Activated CD4-positive, alpha-beta T cell treated with anti-CD3 and anti-CD28 coated beads, Interleukin-2, amount 50 U/mL, for 16 hours (primary cell): Measurements from ENCODE around the gene BTF3L4.
A peak's percentile ranks its signal among the peaks of the same experiment; 100 is the strongest.
"Not testable (repeated sequence)": the region's sequence is repeated elsewhere in the genome, so short reads cannot be mapped to it uniquely, and the experiment has no call there.

ENCODE experiments used
- DNase-seq: peaks from one replicate; pipeline ENCODE4 v3.0.0-alpha.2; 2020

The BTF3L4 gene

GRCh38 chr1:52056163-52056936 is at the start of gene BTF3L4:
Gene BTF3L4, plus strand, starts transcription at chr1:52056295. Its CDS starts 3,553 bp downstream, at chr1:52059848.
- DNase-seq, result peak; percentile 96

DNA sequence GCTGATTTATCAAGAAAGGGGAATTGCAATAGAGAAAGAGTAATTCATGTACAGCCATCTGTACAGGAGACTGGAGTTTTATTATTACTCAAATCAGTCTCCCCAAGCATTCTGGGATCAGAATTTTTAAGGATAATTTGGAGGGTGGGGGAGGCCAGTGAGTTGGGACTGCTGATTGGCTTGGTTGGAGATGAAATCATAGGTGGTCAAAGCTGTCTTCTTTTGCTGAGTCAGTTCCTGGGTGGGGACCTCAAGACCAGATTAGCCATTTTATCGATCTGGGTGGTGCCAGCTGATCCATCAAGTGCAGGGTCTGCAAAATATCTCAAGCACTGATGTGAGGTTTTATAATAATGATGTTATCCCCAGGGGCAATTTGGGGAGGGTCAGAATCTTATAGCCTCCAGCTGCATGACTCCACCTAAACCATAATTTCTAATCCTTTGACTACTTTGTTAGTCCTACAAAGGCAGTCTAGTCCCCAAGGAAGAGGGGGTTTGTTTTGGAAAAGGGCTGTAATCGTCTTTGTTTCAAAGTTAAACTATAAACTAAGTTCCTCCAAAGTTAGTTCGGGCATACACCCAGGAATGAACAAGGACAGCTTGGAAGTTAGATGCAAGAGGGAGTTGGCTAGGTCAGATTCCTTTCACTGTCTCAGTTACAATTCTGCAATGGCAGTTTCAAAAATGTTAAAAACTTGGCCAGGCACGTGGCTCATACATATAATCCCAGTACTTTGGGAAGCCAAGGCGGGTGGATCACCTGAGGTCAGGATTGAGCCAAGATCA is 48.7 kb upstream of the BTF3L4 start:
- DNase-seq, result no peak

DNA sequence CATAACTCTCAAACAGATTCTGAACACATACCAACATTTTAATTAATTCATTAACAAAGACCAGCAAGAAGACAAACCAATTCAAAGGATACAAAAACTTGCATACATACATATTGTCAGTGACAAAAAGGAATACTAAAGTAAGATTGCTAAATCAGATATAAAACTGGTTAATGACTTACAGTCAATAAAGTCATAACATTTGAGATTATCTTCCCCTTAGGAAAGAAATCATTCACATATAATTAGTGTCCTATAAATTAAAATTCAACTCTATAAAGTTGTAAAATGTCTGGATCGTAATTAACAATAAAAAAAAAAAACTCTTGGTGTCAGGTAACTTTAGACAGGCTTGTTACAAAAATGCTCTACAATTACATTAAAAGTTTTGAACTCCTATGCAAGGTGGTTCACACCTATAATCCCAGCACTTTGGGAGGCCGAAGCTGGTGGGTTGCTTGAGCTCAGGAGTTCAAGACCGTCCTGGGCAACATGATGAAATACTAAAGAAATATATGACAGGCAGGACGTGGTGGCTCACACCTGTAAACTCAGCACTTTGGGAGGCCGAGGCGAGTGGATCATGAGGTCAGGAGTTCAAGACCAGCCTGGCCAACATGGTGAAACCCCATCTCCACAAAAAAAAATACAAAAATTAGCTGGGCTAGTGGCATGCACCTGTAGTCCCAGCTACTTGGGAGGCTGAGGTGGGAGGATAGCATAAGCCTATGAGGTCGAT is 47.9 kb upstream of the BTF3L4 start:
- DNase-seq, result no peak

GRCh38 chr1:52022133-52022532 is 34.0 kb upstream of the BTF3L4 start:
- no peak for DNase-seq

GRCh38 chr1:52026278-52026677 is 29.8 kb upstream of the BTF3L4 start:
- no peak for DNase-seq

GRCh38 chr1:52028328-52028727 is 27.8 kb upstream of the BTF3L4 start:
- DNase-seq, result no peak

GRCh38 chr1:52028839-52029238 is 27.3 kb upstream of the BTF3L4 start:
- not testable (repeated sequence) for DNase-seq

GRCh38 chr1:52032124-52032784 is 23.8 kb upstream of the BTF3L4 start:
- DNase-seq, result no peak

DNA sequence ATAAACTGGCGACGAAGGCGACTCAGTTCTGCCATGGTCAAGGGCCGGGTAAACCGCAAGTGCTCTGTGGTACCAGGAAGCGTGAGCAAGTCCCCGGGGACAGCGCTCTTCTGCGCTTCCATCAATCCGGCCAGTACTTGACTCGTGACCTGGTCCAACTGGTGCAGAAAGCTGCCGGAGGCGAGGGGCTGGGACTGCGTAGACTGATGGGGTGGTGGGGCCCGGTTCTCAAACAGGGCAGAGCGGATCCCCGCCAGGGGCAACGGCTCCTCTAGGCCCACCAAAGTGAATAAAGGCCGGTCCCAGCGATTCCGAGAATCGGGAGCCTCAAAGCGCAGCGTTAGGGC is 23.3 kb upstream of the BTF3L4 start:
- peak; percentile 32 for DNase-seq

DNA sequence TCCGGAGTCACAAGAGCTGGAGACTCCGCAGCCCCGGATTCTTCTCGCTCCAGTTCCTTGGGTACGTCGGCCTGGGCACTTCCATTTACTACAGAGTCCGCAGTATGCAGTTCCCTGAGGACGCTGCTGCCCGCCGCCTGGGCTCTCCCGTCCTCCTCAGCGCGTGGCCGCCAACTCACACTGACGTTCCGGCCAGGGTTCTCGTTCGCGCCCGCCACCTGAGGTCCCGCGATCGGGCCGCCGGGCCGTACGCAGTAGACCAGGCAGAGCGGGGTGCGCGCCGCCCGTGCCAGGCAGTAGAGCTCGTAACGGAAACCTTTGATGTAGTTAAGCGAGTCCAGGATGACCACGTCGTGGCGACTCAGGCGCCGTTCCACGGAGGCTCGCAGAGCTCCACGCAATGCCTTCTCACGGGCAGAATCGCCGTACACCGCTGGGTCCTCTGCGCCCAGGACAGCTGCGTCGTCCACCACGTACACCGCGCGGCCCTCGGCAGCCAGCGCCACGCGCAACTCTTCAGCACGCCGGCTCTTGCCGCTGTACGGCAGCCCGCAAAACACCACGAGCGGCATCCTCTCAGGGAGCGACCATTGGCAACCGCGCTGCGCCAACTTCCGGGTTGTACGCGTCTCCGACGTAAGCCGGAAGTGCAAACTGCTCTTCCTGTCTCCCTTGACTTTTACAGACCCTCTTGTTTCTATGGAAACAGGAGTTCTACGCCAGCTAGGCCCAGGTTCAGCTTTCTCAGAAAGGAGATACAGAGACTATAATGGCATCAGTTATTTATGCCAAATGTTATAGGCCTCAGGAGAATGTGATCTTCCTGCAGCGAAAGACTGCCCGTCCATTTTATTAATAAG is 22.7 kb upstream of the BTF3L4 start, which contains the start of gene KTI12:
Gene KTI12, minus strand, starts transcription at position 621 of the 860 bp plus-strand sequence. Its CDS starts 49 bp downstream, at position 572.
- peak; percentile 91 for DNase-seq

DNA sequence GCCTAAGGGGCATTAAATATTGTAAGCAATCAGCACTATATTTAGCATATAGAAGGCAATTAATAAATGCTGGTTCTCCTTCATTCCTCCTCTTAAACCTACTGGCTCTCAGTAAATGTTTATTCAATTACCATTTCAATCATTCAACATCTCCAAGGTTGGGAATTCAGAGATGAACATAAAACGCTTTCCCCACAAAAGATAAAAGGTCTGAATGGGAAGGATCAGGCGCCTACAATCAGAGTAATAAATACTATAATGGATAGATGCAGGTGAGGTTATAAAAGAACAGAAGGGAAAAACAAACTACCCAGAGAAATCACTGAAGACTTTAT is 22.1 kb upstream of the BTF3L4 start:
- DNase-seq, result no peak

GRCh38 chr1:52037402-52037814 is 18.7 kb upstream of the BTF3L4 start:
- DNase-seq, result no peak

GRCh38 chr1:52037909-52038308 is 18.2 kb upstream of the BTF3L4 start:
- no peak for DNase-seq

- no peak for DNase-seq
Measured at GRCh38 chr1:52041551-52042185, 14.4 kb upstream of the BTF3L4 start.

DNA sequence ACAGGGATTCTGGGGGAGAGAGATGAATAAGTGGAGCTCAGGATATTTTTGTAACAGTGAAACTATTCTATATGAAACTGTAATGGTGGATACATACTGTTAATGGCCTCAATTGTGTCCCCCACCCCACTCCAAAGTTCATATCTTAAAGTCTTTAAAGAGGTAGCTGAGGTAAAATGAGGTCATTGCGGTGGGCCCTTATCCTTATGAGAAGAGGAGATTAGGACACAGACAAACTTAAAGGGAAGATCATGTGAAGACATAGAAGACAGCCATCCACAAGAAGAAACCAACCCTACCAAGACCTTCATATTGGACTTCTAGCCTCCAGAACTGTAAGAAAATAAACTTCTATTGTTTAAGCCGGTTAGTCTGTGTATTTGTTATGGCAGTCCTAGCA is 10.9 kb upstream of the BTF3L4 start:
- no peak for DNase-seq

GRCh38 chr1:52045666-52046195 is 10.4 kb upstream of the BTF3L4 start:
- DNase-seq, result not testable (repeated sequence)

GRCh38 chr1:52049337-52049736 is 6.8 kb upstream of the BTF3L4 start:
- not testable (repeated sequence) for DNase-seq

- DNase-seq, result no peak
Measured at GRCh38 chr1:52053862-52054261, 2.2 kb upstream of the BTF3L4 start.

- no peak for DNase-seq
Measured at GRCh38 chr1:52054496-52055065, 1.5 kb upstream of the BTF3L4 start.

DNA sequence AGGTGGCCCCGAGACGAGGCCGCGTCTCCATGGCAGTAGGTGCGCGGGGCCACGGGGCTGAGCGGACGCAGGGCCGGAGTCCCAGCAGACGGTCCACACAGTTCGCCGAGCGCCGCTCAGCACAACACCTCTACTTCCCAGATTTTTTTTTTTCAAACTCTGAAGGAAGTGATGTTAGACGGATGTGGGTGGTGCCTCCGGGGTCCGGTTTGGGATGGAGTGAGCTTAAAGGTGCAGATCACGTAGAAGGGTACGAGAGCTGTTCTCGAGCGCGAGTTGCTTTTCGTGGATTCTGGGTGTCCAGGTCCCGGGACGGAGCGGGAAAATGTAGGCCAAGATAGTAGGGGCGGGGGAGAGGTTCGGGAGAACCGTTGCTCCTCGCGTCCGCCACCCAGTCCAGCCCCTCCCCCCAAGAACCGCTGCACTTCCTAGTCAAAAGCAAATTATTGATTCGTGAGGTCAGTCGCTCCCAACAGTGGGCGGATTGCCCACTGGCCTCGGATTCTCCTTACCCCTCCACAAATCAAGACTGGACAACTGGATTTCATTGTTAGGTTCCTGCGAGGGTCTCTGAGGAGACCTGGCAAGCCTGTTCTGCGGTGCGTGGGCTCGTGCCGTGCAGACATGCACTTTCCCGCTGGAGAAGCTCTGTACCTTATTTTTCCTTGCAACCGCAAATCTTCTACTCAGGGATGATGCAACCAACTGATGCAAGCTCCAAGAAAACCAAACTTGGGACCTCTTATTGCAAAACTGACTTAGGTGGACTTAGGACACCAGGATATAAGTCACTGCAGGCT is 829 bp upstream of the BTF3L4 start, which contains the start of gene TXNDC12:
Gene TXNDC12, minus strand, starts transcription at position 126 of the 800 bp plus-strand sequence. Its CDS starts 95 bp downstream, at position 31.
- peak; percentile 84 for DNase-seq
